ENCODE results near the gene SLC1A2.

GRCh38 chr11:35261197-35261596 is 158.2 kb downstream of the SLC1A2 start:
- TF ChIP-seq, protein P1, sequence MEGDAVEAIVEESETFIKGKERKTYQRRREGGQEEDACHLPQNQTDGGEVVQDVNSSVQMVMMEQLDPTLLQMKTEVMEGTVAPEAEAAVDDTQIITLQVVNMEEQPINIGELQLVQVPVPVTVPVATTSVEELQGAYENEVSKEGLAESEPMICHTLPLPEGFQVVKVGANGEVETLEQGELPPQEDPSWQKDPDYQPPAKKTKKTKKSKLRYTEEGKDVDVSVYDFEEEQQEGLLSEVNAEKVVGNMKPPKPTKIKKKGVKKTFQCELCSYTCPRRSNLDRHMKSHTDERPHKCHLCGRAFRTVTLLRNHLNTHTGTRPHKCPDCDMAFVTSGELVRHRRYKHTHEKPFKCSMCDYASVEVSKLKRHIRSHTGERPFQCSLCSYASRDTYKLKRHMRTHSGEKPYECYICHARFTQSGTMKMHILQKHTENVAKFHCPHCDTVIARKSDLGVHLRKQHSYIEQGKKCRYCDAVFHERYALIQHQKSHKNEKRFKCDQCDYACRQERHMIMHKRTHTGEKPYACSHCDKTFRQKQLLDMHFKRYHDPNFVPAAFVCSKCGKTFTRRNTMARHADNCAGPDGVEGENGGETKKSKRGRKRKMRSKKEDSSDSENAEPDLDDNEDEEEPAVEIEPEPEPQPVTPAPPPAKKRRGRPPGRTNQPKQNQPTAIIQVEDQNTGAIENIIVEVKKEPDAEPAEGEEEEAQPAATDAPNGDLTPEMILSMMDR (IDR thresholded peaks at IDR 0.05): peak in 1 of 2 donors; percentile 16
- no peak for TF ChIP-seq POLR2A (IDR thresholded peaks at IDR 0.05)
- TF ChIP-seq POLR2AphosphoS5 (IDR thresholded peaks at IDR 0.05): no peak
